HuH-7 (cell line): ENCODE data around the gene TNIP2.
"Not testable (repeated sequence)": the region's sequence is repeated elsewhere in the genome, so short reads cannot be mapped to it uniquely, and the experiment has no call there.

Experiments used
- DNase-seq: peaks from one replicate; pipeline ENCODE4 v3.0.0; 2011; ENCODE audit warnings: low spot score

TNIP2 gene

GRCh38 chr4:2794486-2795299 is 38.6 kb upstream of the TNIP2 start:
- no peak for DNase-seq

- DNase-seq, result peak; percentile 63
Observed at GRCh38 chr4:2793586-2794485, 37.7 kb upstream of the TNIP2 start.

- DNase-seq, result peak; percentile 90
Observed at GRCh38 chr4:2792711-2793585, 36.8 kb upstream of the TNIP2 start, which contains the start of gene SH3BP2. TSS of gene SH3BP2 (plus strand) at chr4:2793085. CDS start at chr4:2820618, 27,533 bp downstream.

GRCh38 chr4:2792396-2792710 is 36.2 kb upstream of the TNIP2 start:
- DNase-seq, result no peak

- no peak for DNase-seq
Observed at GRCh38 chr4:2791518-2792395, 35.6 kb upstream of the TNIP2 start.

GRCh38 chr4:2790583-2791517 is 34.7 kb upstream of the TNIP2 start:
- no peak for DNase-seq

GRCh38 chr4:2789793-2790582 is 33.9 kb upstream of the TNIP2 start:
- no peak for DNase-seq

- no peak for DNase-seq
Observed at GRCh38 chr4:2789351-2789750, 33.2 kb upstream of the TNIP2 start.

- no peak for DNase-seq
Observed at GRCh38 chr4:2788532-2789103, 32.5 kb upstream of the TNIP2 start.

- no peak for DNase-seq
Observed at GRCh38 chr4:2788101-2788500, 32.0 kb upstream of the TNIP2 start.

GRCh38 chr4:2787230-2788100 is 31.3 kb upstream of the TNIP2 start:
- no peak for DNase-seq

GRCh38 chr4:2786794-2787229 is 30.7 kb upstream of the TNIP2 start:
- DNase-seq, result no peak

GRCh38 chr4:2786152-2786671 is 30.1 kb upstream of the TNIP2 start:
- DNase-seq, result no peak

GRCh38 chr4:2785613-2786012 is 29.5 kb upstream of the TNIP2 start:
- no peak for DNase-seq

- no peak for DNase-seq
Observed at GRCh38 chr4:2783790-2784189, 27.7 kb upstream of the TNIP2 start.

- DNase-seq, result no peak
Observed at GRCh38 chr4:2781911-2782310, 25.8 kb upstream of the TNIP2 start.

GRCh38 chr4:2780643-2781042 is 24.5 kb upstream of the TNIP2 start:
- not testable (repeated sequence) for DNase-seq

GRCh38 chr4:2771264-2771663 is 15.1 kb upstream of the TNIP2 start:
- DNase-seq, result no peak
